NCI-H2107 treated with DMSO at 0.1 percent for 48 hours (cell line): ENCODE data around the gene PPM1J.

Experiments used
- DNase-seq: peaks from one replicate; lab custom pipeline; 2025; ENCODE audit not compliant: unreplicated experiment; lab: John Stamatoyannopoulos, UW

PPM1J gene

DNA sequence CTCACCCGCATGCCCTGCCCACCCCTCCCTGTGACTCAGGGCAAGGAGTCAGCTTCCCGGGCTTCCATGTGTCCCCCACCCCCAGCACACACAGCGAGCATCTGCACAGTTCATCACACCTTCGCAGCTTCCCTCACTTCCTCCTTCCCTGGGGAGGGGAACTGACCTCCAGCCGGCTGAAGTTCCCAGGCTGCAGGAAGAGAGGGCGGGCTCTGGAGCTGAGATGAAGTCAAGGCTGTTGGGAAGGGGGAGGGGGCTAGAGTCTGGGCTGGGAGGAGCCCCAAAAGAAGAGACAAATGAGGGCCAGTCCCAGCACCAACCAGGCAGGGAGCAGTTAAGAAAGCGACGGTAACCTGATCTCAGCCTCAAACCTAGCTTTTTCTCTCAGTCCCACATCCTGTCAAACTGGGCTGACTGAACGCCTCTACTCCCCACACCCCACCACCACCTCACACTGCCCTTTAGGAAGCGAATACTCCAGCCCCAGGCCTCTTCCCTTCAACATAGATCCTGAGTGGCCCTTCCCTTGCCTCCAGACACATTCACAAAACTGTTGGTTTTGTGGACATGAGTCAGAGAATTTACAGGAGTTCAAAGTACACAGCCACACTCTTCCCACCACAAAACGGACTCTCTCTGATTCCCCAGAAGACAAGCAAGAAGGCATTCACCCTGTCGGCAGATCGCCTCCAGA, 10.1 kb downstream of the PPM1J start:
- peak; percentile 92 for DNase-seq

DNA sequence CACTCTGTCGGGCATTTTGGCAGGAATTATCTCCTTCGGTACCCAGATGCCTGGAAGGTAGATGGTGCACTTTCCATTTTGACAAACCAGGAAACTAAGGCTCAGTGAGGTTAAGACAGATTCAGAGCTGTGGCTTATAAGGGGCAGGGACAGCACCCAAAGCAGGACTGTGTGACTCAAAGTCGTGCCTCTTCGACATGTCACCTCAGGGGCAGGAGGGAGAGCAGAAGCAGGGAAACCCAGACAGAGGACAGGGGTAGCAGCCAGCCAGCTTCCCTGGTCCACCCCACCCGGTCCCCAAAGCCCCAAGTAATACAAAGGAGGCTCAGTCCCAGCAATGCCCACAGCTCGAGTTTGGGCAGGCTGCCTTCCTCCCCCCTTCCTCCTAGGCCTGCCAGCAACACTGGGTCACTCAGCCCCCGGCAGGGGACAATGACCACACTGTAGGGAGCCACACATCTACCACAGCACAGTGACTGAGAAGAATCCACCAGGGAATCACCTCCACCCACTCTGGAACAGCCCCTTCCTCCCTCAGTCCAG, 10.7 kb downstream of the PPM1J start:
- no peak for DNase-seq

DNA sequence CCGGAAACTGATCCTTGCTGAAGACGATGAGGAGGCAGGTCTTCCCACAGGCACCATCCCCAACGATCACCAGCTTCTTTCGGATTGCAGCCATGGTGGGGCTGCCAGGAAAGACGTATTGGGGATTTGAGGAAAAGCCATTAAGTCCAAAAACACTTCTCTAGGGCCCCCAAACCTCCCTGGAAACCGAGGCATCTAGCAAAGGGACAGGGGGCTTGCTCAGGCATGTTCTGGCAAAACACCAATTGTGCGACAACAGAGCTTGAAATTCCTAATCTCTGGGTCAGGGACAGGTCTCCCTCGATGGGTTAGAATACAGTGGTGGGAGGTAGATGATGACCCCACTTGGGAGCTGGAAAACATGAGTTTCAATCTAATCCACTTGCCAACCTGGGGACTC, 11.4 kb downstream of the PPM1J start:
- no peak for DNase-seq

DNA sequence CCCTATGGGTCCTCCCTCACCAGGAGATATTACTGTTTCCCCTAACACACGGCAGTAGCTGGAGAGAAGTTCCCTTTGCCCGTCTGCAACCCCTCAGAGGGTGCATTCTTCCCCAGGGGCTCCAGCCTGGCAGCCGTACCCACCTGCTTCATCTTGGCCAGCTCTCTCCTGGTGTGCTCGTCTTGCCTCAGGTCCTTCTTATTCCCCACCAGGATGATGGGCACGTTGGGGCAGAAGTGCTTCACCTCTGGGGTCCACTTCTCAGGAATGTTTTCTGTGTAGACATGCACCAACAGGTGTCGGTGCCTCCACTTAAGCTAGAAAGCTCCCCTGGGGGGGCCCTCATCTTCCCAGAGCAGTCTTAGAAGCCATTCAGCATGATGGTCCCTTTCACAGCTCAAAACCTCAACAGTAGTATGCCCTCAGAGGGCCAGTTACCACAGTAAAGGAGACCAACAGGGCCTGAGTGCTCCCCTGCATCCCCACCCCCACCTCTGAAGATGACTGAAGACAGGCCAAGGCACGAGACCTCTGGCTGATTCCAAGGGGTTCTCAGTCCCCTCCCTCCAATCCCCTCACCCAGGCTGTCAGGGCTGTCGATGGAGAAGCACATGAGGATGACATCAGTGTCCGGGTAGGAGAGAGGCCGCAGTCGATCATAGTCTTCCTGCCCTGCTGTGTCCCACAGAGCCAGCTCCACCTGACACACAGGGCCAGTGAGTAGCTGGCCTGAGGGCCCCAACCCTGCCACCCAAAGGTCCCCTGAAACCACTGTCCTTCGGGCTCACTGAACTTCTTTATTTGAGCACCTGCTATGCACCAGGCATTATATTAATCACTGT, 12.5 kb downstream of the PPM1J start:
- DNase-seq = no peak

DNA sequence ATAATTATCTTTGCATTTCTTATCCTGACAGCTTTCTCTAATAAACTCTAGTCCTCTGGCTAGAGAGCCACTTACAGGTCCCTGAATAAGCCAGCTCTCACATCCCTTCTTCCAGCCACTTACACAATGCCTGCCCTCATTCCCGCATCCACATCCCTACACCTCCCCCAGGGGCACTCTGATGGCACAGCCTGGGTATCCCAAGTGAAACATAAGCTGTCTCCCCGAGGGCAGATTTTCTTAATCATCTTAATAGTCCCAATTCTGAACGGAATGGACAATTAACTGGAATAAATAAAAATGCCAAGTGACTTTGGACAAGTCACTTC, 13.1 kb downstream of the PPM1J start:
- no peak for DNase-seq

DNA sequence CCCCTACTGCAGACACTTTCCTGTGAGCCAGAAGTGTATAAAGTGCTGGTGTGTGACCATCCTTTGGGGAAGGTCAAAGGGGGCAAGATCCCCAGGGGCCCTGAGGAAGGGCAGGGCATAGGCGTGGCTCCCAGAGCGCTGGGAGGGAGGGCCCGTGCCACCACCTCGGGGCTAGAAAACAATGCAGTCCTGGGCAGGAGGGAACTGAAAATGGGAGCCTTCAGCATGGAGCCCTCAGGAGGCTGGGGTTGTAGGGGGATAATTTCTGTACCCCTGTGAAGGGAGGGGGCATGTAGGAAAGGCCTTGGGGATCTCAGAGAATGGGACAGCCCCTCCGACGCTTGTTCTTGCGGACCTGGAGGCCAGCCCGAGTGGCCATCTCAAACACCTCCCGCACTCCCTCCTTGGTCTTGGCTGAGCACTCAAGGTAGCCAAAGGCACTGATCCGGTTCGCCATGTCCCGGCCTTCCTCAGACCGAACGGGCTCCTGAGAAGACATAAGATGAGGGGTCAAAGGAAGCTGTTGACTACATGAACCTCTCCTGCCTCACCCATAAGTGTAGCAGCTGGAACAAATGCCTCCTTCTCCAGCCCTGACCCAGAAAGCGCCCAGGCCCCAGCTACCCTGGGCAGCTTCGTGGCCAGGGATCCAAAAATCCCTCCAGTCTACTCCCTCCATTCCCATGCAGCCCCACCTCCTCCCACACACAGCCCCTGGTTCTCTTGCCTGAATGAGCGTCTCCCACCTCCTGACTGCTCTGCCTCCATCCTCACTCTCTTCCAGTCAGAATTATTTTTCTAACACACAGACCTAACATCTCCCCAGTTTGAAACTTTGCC, 13.7 kb downstream of the PPM1J start:
- no peak for DNase-seq

DNA sequence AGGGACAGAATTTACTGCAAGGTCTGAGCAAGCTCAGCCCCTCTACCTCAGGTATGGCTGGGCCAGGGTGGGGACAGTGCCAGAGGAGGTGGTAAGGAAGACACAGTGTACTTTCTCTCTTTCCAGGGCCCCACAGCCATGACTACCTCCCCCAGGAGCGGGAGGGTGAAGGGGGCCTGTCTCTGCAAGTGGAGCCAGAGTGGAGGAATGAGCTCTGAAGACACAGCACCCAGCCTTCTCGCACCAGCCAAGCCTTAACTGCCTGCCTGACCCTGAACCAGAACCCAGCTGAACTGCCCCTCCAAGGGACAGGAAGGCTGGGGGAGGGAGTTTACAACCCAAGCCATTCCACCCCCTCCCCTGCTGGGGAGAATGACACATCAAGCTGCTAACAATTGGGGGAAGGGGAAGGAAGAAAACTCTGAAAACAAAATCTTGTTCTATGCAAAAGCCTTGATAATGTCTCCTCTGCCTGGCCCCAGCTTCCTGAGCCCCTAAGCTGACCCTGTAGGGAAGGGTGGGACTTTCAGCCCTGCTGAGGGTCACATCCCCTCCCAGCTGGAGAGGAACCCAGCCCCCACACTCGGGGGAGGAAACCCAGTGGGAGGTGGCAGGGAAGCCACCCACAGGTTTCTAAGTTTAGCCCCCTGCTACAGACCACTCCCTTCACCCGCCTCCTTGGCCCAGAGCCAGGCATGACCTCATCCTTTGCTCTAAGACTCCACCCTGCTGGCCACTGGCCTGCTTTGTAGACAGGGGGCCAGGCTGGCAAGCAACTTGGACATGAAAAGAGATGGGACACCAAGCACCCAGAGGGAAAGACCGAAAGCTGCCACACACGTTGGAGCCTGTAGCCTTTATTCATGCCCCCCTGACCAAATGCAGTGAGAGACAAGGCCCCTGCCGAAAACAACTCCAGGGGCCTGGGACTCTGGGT, 14.6 kb downstream of the PPM1J start:
- DNase-seq = peak; percentile 47

DNA sequence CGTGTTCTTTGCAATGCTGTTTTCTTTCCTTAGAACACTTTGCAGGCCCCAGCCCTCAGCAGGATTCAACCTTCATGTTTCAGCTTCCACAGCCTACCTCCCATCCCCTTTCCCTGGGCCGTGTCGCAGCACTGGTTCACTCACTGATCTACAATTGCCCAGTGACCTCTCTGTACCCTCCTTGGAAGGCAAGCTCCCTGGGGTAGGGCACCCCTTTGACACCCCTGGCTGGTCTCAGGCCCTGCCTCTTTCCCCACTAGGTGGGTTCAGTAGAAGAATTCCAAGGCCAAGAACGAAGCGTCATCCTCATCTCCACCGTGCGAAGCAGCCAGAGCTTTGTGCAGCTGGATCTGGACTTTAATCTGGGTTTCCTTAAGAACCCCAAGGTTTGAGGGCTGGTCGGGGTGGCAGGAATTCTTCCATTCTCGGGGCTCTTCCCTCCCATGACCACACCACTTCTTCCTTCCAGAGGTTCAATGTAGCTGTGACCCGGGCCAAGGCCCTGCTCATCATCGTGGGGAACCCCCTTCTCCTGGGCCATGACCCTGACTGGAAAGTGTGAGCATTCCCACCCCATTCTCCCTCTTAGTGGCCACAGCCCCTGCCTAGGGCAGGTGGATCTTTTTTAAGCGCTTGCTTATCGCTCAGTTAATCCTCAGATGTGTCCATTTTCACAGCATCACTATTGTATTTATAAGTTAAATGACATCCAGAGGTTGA, 15.5 kb downstream of the PPM1J start:
- no peak for DNase-seq

DNA sequence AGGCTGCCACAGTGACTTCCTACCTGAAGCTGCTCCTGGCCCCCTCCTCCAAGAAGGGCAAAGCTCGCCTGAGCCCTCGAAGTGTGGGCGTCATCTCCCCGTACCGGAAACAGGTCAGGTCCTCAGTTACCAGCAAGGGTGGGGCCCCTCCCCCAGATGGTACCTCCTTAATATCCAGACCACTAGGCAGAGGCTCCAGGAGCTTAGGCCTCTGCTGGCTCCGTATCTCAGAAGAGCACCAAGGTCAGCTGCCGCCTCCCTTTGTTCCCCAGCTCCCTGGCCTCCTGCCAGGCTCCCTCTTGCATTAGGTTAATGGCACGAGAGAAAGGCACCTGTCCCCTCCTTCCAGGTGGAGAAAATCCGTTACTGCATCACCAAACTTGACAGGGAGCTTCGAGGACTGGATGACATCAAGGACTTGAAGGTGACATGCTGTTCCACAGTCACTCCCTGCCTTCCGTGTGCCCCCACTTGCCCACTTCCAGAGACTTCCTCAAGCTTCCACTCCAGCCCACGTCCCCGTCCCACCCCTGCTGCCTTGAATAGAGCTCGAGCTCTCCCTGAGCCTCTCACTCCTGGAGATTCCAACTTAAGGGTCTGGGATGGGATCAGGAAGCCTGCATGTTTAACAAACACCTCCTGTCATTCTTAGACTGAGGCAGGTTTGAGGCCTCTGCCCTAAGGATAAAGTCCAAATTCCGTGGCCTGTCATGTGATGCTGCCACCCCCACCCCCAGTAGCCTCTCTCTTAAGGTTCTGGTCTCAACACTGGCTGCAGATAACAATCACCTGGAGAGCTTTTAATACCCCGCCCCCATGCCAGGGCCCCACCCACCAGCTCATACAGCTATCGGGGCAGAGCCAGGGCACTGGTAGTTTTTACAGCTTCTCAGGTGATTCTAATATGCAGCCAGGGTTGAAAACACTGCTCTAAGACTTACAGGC, 16.5 kb downstream of the PPM1J start:
- peak; percentile 88 for DNase-seq

DNA sequence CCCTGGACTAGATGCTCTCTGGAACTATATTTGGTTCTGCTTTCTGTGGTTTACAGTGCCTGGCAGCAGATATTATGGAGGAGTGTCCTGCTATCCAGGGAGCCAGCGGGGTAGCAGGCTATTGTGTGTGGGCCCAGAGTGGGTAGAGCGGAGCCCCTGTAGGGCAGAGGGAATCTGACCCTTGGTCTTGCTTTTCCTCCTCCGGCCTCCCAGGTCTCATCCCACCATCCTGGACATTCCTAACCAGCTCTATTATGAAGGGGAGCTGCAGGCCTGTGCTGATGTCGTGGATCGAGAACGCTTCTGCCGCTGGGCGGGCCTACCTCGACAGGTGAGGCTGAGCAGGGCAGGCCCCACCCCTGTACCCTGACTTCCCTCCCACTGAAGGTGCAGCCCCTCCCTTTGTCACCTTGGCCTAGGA, 17.3 kb downstream of the PPM1J start:
- no peak for DNase-seq

DNA sequence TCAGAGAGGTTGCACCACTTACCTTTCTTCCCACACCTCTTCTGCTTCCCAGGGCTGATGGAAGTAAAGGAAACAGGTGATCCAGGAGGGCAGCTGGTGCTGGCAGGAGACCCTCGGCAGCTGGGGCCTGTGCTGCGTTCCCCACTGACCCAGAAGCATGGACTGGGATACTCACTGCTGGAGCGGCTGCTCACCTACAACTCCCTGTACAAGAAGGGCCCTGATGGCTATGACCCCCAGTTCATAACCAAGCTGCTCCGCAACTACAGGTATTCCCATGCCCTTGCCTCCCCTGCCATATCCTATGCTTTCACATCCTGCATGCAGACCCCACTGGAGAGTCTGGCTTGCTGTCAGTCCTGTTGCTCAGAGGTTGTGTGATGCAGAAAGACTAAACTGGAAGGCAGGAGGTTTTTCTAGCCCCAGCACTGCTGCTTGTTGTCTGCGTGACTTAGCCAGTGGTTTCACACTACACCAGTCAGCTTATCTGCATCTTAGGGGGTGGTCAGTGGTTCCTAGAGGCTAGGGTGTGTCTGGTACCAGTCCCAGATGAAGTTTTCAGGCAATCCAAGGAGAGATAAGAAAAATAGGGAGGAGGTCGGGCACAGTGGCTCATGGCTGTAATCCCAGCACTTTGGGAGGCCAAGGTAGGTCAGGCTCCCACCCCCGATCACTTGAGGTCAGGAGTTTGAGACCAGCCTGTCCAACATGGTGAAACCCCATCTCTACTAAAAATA, 18.4 kb downstream of the PPM1J start:
- DNase-seq = no peak

DNA sequence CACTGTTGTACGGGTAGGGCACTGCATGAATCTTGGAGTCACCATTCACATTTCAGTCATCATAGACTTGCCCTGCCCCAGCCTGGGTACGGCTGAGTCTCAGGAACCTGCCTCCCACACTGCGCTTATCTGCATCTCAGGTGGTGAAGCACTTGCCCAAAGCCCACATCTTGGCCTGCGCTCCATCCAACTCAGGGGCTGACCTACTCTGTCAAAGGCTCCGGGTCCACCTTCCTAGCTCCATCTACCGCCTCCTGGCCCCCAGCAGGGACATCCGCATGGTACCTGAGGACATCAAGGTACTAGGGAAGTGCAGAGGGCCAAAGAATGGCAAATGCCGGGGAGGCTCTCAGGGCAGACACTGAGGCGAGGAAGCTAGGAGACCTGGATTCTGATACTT, 19.9 kb downstream of the PPM1J start:
- no peak for DNase-seq

DNA sequence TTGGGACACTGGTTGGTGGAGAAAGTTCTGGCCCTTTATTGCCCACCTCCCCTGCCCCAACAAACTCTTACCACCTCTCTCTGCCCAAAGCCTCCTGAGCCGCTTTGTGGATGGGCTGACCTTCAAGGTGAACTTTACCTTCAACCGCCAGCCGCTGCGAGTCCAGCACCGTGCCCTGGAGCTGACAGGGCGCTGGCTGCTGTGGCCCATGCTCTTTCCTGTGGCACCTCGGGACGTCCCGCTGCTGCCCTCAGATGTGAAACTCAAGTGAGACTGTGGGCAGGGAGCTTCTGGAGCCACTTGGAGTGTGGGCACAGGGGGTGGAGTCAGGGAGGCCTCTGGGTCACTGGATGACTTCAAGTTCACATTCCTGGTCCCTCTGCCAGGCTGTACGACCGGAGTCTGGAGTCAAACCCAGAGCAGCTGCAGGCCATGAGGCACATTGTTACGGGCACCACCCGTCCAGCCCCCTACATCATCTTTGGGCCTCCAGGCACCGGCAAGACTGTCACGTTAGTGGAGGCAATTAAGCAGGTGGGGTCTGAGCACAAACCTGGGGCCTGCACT, 20.7 kb downstream of the PPM1J start:
- no peak for DNase-seq

DNA sequence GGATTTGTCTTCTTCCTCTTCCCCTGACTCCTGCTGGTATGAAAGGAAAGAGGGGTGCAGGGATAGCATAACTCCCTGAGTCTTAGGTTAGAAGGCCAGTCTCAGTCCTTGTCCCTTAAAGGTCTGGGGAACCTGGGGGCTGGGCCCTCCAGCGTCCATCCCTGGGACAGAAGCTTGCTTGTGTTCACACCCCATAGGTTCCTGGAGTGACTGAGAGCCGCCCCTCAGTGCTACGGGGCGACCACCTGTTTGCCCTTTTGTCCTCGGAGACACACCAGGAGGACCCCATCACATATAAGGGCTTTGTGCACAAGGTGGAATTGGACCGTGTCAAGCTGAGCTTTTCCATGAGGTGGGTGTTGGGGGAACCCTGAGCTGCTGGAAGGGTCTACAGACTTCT, 21.3 kb downstream of the PPM1J start:
- DNase-seq = no peak

DNA sequence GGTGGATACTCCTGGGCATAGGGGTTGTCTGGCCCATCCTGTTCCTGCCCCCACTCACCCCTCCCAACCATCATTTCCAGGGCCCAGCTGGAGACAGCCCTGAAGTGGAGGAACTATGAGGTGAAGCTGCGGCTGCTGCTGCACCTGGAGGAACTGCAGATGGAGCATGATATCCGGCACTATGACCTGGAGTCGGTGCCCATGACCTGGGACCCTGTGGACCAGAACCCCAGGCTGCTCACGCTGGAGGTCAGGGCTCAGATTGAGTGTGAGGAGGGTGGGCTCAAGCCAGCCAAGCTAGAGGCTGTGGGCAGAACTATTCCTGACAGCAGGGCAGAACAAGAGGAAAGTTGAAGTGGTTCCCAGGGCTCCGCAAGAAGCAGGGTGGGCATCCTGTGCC, 22.5 kb downstream of the PPM1J start:
- DNase-seq = no peak

DNA sequence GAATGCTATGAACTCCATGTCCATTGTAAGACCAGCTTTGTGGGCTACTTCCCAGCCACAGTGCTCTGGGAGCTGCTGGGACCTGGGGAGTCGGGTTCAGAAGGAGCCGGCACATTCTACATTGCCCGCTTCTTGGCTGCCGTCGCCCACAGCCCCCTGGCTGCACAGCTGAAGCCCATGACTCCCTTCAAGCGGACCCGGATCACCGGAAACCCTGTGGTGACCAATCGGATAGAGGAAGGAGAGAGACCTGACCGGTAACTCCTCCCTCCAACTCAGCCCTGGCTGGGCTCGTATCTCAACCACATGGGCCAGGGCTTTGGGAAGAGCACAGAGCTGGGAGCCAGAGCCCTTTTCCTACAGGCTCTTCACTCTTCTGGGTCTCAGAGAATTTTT, 25.3 kb downstream of the PPM1J start:
- DNase-seq = no peak

DNA sequence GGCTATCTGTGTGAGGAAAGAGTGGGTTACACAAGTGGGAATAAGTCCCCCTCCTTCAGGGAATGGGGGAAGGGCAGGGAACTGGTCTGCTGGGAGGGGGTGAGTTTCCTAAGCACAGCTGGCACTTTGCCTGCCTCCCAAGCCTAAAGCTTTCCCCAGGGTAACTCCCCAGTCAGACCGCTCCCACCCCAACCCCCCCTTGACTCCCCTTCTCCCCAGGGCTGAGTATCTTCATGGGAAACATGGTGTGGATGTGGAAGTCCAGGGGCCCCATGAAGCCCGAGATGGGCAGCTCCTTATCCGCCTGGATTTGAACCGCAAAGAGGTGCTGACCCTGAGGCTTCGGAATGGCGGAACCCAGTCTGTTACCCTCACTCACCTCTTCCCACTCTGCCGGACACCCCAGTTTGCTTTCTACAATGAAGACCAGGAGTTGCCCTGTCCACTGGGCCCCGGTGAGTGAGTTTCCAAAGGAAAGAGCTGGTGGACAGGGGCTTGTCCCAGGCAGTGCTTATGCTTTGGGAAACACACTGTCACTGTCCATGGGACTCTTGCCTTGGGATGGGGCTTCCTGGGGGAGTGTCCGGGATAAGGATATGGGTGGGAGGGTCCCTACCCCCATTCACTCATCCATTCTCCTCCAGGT, 25.8 kb downstream of the PPM1J start:
- no peak for DNase-seq
